ENCODE data around the gene NFIA. TPM values are rescaled to one million over a fixed set of nuclear protein-coding genes. Genes with fewer than 3 reads are reported as not detected.

NFIA gene
- total and polyA plus RNA-seq, 2 of the 13 experiments (the other 11 are each of a cell fraction or from before 2014, with no cell fraction given): 14.7 to 28.5 TPM

GRCh38 chr1:61122389-61122788 is 40.0 kb downstream of the NFIA start (continued):
- TF ChIP-seq ZNF615 (CRISPR knock-in tag; IDR thresholded peaks at IDR 0.05; ENCODE audit: borderline replicate concordance) (no peak), ZNF652 (CRISPR knock-in tag; IDR thresholded peaks at IDR 0.05; ENCODE audit: borderline replicate concordance, low read depth) (no peak), FOSL1 (CRISPR knock-in tag; IDR thresholded peaks at IDR 0.05; ENCODE audit: borderline replicate concordance) (no peak), ZZZ3 (CRISPR knock-in tag; IDR thresholded peaks at IDR 0.05; ENCODE audit: borderline replicate concordance) (no peak), MYC (CRISPR knock-in tag; IDR thresholded peaks at IDR 0.05; ENCODE audit: borderline replicate concordance) (no peak), SIX1 (CRISPR knock-in tag; IDR thresholded peaks at IDR 0.05; ENCODE audit: borderline replicate concordance) (no peak), THYN1 (CRISPR knock-in tag; IDR thresholded peaks at IDR 0.05; ENCODE audit: borderline replicate concordance, low read depth) (no peak), ZNF18 (CRISPR knock-in tag; IDR thresholded peaks at IDR 0.05; ENCODE audit: insufficient replicate concordance) (no peak), SETDB1 (CRISPR knock-in tag; IDR thresholded peaks at IDR 0.05; ENCODE audit: borderline replicate concordance) (no peak), HNF4A (CRISPR knock-in tag; IDR thresholded peaks at IDR 0.05) (peak; percentile 65), ZHX2 (IDR thresholded peaks at IDR 0.05; ENCODE audit: low read depth) (no peak), ZHX2 (CRISPR knock-in tag; IDR thresholded peaks at IDR 0.05; ENCODE audit: borderline replicate concordance) (no peak), ZFP91 (CRISPR knock-in tag; IDR thresholded peaks at IDR 0.05; ENCODE audit: borderline replicate concordance) (no peak), SUZ12 (IDR thresholded peaks at IDR 0.05; ENCODE audit: low read depth, low read length) (no peak), KDM2A (CRISPR knock-in tag; IDR thresholded peaks at IDR 0.05; ENCODE audit: borderline replicate concordance, low read depth) (no peak), ERF (CRISPR knock-in tag; IDR thresholded peaks at IDR 0.05) (no peak), HOXA7 (CRISPR knock-in tag; IDR thresholded peaks at IDR 0.05) (no peak), ZNF281 (CRISPR knock-in tag; IDR thresholded peaks at IDR 0.05; ENCODE audit: borderline replicate concordance) (no peak)
